GM18868 (cell line): ENCODE measurements around the gene PRKCA.

Source experiments
- ATAC-seq: cut with Tn5 transposase; IDR thresholded peaks from one replicate; pipeline ENCODE4 v1.9.1; 2021; ENCODE audit warnings: mild to moderate bottlenecking, moderate library complexity; ENCODE audit not compliant: unreplicated experiment

PRKCA gene

GRCh38 chr17:66779237-66779606, 476.8 kb downstream of the PRKCA start:
- no peak for ATAC-seq

- no peak for ATAC-seq
Observed at GRCh38 chr17:66781135-66781534, 478.7 kb downstream of the PRKCA start.

- no peak for ATAC-seq
Observed at GRCh38 chr17:66782851-66783250, 480.4 kb downstream of the PRKCA start.

- no peak for ATAC-seq
Observed at GRCh38 chr17:66783656-66784381, 481.4 kb downstream of the PRKCA start.

GRCh38 chr17:66784621-66785364, 482.4 kb downstream of the PRKCA start:
- ATAC-seq, result no peak

GRCh38 chr17:66786107-66786506, 483.7 kb downstream of the PRKCA start:
- no peak for ATAC-seq

- ATAC-seq, result no peak
Observed at GRCh38 chr17:66787914-66788313, 485.5 kb downstream of the PRKCA start.

GRCh38 chr17:66789093-66789492, 486.7 kb downstream of the PRKCA start:
- no peak for ATAC-seq

- ATAC-seq, result no peak
Observed at GRCh38 chr17:66789961-66790437, 487.6 kb downstream of the PRKCA start.

- ATAC-seq, result no peak
Observed at GRCh38 chr17:66790501-66791061, 488.2 kb downstream of the PRKCA start.

GRCh38 chr17:66791347-66791746, 488.9 kb downstream of the PRKCA start:
- ATAC-seq, result no peak

GRCh38 chr17:66793814-66794213, 491.4 kb downstream of the PRKCA start:
- ATAC-seq, result no peak

- ATAC-seq, result no peak
Observed at GRCh38 chr17:66795486-66795885, 493.1 kb downstream of the PRKCA start.

GRCh38 chr17:66799849-66800537, 497.6 kb downstream of the PRKCA start:
- ATAC-seq, result no peak

GRCh38 chr17:66803474-66803951, 501.1 kb downstream of the PRKCA start:
- no peak for ATAC-seq

GRCh38 chr17:66805567-66805966, 503.2 kb downstream of the PRKCA start:
- no peak for ATAC-seq

- ATAC-seq, result no peak
Observed at GRCh38 chr17:66807182-66807581, 504.8 kb downstream of the PRKCA start.

- no peak for ATAC-seq
Observed at GRCh38 chr17:66809408-66809807, 507.0 kb downstream of the PRKCA start.

- no peak for ATAC-seq
Observed at GRCh38 chr17:66810951-66811682, 508.7 kb downstream of the PRKCA start.

- ATAC-seq, result no peak
Observed at GRCh38 chr17:66811683-66812054, 509.3 kb downstream of the PRKCA start.

GRCh38 chr17:66812571-66812970, 510.2 kb downstream of the PRKCA start:
- no peak for ATAC-seq
